ENCODE results near the gene NR6A1. TPM values are rescaled to one million over a fixed set of nuclear protein-coding genes. Genes with fewer than 3 reads are reported as not detected.
A peak's percentile ranks its signal among the peaks of the same experiment; 100 is the strongest.

NR6A1 gene
- total and polyA plus RNA-seq, 2 of the 13 experiments (the other 11 are each of a cell fraction or from before 2014, with no cell fraction given), result 28.1 to 31.5 TPM

DNA sequence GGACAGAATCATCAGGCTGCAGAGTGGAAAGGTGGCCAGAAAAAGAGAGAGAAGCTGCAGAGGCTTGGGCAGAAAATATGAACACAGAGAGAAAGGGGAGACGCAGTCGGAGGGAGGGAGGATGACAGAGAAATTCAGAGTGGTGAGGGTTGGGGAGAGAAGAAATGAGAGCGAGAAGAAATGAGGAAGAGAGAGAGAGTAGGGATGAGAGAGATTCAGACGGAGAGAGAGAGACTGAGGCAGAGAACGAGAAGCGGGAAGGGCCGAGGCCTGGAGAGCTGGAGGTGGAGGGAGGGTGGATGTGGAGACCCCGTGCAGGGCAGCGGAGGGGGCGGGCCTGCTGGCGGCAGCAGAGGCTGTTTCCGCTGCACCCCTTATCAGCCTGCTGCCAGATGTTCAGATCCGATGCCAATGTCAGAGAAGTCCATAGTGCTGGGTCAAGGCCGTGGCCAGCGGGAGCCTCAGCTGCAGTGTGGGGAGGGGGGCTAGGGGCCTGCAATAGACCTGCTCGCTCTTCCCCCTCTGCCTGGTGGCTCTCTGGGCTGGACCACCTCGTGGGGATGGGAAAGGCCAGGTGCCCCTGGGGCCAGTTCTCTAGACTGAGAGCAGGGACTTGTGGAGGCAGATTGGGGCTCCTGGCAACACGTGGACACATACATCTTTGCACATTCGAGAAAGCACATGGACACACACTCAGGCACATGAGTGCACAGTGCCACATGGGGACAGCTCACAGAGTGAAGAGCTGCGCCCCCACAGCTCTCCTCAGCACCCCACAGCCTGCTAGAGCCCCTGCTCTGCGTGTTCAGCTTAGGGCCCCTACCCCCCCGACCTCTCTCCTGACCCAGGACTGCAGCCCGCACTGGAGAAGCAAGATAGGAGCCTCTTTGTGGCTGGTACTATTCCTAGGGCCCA, 259.0 kb downstream of the NR6A1 start (continued):
- peak; percentile 80 for TF ChIP-seq YEATS4 (CRISPR knock-in tag; IDR thresholded peaks at IDR 0.05; ENCODE audit: borderline replicate concordance)
- no peak for TF ChIP-seq NFYB (CRISPR knock-in tag; IDR thresholded peaks at IDR 0.05)
- peak; percentile 90; the same call in 1 of the 2 replicates for TF ChIP-seq ZNF788 (CRISPR knock-in tag; IDR thresholded peaks at IDR 0.05; ENCODE audit: borderline replicate concordance)
- peak; percentile 64; the same call in 1 of the 2 replicates for TF ChIP-seq ZNF224 (CRISPR knock-in tag; IDR thresholded peaks at IDR 0.05)
- no peak for TF ChIP-seq HNRNPH1 (optimal IDR thresholded peaks at IDR 0.05; ENCODE audit: low read depth, low read length)
- TF ChIP-seq FOXJ3 (CRISPR knock-in tag; IDR thresholded peaks at IDR 0.05; ENCODE audit: borderline replicate concordance), result no peak
- TF ChIP-seq TMF1 (CRISPR knock-in tag; IDR thresholded peaks at IDR 0.05; ENCODE audit: low read depth), result no peak
- TF ChIP-seq, protein P1, sequence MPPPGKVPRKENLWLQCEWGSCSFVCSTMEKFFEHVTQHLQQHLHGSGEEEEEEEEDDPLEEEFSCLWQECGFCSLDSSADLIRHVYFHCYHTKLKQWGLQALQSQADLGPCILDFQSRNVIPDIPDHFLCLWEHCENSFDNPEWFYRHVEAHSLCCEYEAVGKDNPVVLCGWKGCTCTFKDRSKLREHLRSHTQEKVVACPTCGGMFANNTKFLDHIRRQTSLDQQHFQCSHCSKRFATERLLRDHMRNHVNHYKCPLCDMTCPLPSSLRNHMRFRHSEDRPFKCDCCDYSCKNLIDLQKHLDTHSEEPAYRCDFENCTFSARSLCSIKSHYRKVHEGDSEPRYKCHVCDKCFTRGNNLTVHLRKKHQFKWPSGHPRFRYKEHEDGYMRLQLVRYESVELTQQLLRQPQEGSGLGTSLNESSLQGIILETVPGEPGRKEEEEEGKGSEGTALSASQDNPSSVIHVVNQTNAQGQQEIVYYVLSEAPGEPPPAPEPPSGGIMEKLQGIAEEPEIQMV (CRISPR knock-in tag; IDR thresholded peaks at IDR 0.05; ENCODE audit: low read depth), result peak; percentile 2; the same call in 1 of the 2 replicates
- TF ChIP-seq GATA4 (IDR thresholded peaks at IDR 0.05; ENCODE audit: borderline replicate concordance, low read depth), result peak; percentile 17; the same call in 1 of the 2 replicates
- 0 out of 2 replicates have a peak, but pooled peaks have one; percentile 4 for TF ChIP-seq MAZ (IDR thresholded peaks at IDR 0.05; ENCODE audit: borderline replicate concordance, low read depth, low read length)
- TF ChIP-seq MAZ (CRISPR knock-in tag; IDR thresholded peaks at IDR 0.05; ENCODE audit: low read depth), result peak; percentile 32; the same call in 1 of the 2 replicates
- peak; percentile 74; the same call in 1 of the 2 replicates for TF ChIP-seq ZNF451 (CRISPR knock-in tag; IDR thresholded peaks at IDR 0.05)
- TF ChIP-seq, protein P2, sequence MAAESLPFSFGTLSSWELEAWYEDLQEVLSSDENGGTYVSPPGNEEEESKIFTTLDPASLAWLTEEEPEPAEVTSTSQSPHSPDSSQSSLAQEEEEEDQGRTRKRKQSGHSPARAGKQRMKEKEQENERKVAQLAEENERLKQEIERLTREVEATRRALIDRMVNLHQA (CRISPR knock-in tag; IDR thresholded peaks at IDR 0.05), result no peak
- TF ChIP-seq ZNF652 (CRISPR knock-in tag; IDR thresholded peaks at IDR 0.05; ENCODE audit: borderline replicate concordance, low read depth), result no peak; the same call in none of the 2 replicates
- TF ChIP-seq ZNF891 (CRISPR knock-in tag; IDR thresholded peaks at IDR 0.05), result peak; percentile 43
- TF ChIP-seq MAX (IDR thresholded peaks at IDR 0.05), result no peak
- TF ChIP-seq BRF2 (CRISPR knock-in tag; IDR thresholded peaks at IDR 0.05), result no peak
- TF ChIP-seq, protein P3, sequence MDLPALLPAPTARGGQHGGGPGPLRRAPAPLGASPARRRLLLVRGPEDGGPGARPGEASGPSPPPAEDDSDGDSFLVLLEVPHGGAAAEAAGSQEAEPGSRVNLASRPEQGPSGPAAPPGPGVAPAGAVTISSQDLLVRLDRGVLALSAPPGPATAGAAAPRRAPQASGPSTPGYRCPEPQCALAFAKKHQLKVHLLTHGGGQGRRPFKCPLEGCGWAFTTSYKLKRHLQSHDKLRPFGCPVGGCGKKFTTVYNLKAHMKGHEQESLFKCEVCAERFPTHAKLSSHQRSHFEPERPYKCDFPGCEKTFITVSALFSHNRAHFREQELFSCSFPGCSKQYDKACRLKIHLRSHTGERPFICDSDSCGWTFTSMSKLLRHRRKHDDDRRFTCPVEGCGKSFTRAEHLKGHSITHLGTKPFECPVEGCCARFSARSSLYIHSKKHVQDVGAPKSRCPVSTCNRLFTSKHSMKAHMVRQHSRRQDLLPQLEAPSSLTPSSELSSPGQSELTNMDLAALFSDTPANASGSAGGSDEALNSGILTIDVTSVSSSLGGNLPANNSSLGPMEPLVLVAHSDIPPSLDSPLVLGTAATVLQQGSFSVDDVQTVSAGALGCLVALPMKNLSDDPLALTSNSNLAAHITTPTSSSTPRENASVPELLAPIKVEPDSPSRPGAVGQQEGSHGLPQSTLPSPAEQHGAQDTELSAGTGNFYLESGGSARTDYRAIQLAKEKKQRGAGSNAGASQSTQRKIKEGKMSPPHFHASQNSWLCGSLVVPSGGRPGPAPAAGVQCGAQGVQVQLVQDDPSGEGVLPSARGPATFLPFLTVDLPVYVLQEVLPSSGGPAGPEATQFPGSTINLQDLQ (CRISPR knock-in tag; IDR thresholded peaks at IDR 0.05), result peak; percentile 99
- 0 out of 2 replicates have a peak, but pooled peaks have one; percentile 7 for TF ChIP-seq GZF1 (CRISPR knock-in tag; IDR thresholded peaks at IDR 0.05)
- no peak for TF ChIP-seq RORA (CRISPR knock-in tag; IDR thresholded peaks at IDR 0.05)
- no peak for TF ChIP-seq CHCHD3 (CRISPR knock-in tag; IDR thresholded peaks at IDR 0.05)
- no peak for TF ChIP-seq ATAD3A (CRISPR knock-in tag; IDR thresholded peaks at IDR 0.05)
- no peak for TF ChIP-seq FOXA1 (IDR thresholded peaks at IDR 0.05)
- no peak for TF ChIP-seq FOXA1 (CRISPR knock-in tag; IDR thresholded peaks at IDR 0.05)
- peak; percentile 64 for TF ChIP-seq ZNF607 (CRISPR knock-in tag; IDR thresholded peaks at IDR 0.05; ENCODE audit: borderline replicate concordance)
